ENCODE data around the gene GSTO2.

The GSTO2 gene

GRCh38 chr10:104347295-104348045 is 78.5 kb downstream of the GSTO2 start:
- H3K27me3 ChIP-seq (ENCODE audit: control insufficient read depth, low read length), result peaks cover 11% of the 10 kb centered on the region; the same call in 1 of the 2 replicates
- H3K9me3 ChIP-seq (ENCODE audit: control insufficient read depth, insufficient read depth, low read length), result no peaks in the 10 kb centered on the region
- H3K9me2 ChIP-seq (replicated peaks; ENCODE audit: control insufficient read depth, low read length), result no peaks in the 10 kb centered on the region
- H4K20me1 ChIP-seq (ENCODE audit: control insufficient read depth, insufficient read depth, low read depth, low read length), result no peaks in the 10 kb centered on the region
- H3F3A ChIP-seq (ENCODE audit: control insufficient read depth, insufficient read depth), result peaks cover 3% of the 10 kb centered on the region; the same call in 1 of the 2 replicates
- TF ChIP-seq CTCF (IDR thresholded peaks at IDR 0.05; ENCODE audit: low read depth, low read length, poor library complexity, severe bottlenecking), result no peak
- no peak for TF ChIP-seq EZH2phosphoT487 (IDR thresholded peaks at IDR 0.05; ENCODE audit: borderline replicate concordance, low read length)
- no peak overlapping the region for H3K4me3 ChIP-seq (ENCODE audit: low read length)
- H3K27ac ChIP-seq (ENCODE audit: low read depth, low read length), result no peak overlapping the region
- no peaks in the 10 kb centered on the region for H3K36me3 ChIP-seq (ENCODE audit: control insufficient read depth, low read length)
- H3K4me2 ChIP-seq (ENCODE audit: low read length), result peak overlapping the region; percentile 20; the same call in 1 of the 2 replicates
- peaks cover 44% of the 10 kb centered on the region for H3K4me1 ChIP-seq (ENCODE audit: control insufficient read depth, low read length)
- no peaks in the 10 kb centered on the region for H3K79me2 ChIP-seq (ENCODE audit: control insufficient read depth, low read length)

DNA sequence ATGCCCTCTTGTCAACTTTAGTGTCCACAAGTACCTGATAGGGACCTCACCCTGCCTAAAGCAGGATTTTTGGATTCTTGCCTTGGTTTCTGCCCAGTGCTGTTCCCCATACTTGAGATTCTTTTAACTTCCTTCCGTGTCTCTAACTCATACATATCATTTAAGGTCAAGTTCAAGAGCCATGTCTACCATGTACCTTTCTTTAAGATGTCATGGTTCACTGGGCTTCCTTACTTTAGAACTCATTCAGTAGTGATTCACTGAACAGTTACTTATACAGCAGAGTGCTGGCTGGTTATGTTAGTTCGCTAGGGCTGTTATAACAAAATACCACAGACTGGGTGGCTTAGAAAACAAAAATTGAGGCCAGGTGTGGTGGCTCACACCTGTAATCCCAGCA is 79.6 kb downstream of the GSTO2 start:
- Histone ChIP-seq H3K27ac (ENCODE audit: low read depth, low read length) (no peak overlapping the region), H3F3A (ENCODE audit: control insufficient read depth, insufficient read depth) (peaks cover 3% of the 10 kb centered on the region; the same call in 1 of the 2 replicates), H3K9me2 (replicated peaks; ENCODE audit: control insufficient read depth, low read length) (no peaks in the 10 kb centered on the region), H3K4me3 (ENCODE audit: low read length) (no peak overlapping the region), H3K27me3 (ENCODE audit: control insufficient read depth, low read length) (peaks cover 14% of the 10 kb centered on the region; the same call in 1 of the 2 replicates), H3K4me1 (ENCODE audit: control insufficient read depth, low read length) (peaks cover 49% of the 10 kb centered on the region), H3K36me3 (ENCODE audit: control insufficient read depth, low read length) (no peaks in the 10 kb centered on the region), H3K79me2 (ENCODE audit: control insufficient read depth, low read length) (no peaks in the 10 kb centered on the region), H3K4me2 (ENCODE audit: low read length) (no peak overlapping the region), H4K20me1 (ENCODE audit: control insufficient read depth, insufficient read depth, low read depth, low read length) (no peaks in the 10 kb centered on the region), H3K9me3 (ENCODE audit: control insufficient read depth, insufficient read depth, low read length) (no peaks in the 10 kb centered on the region)
- TF ChIP-seq EZH2phosphoT487 (IDR thresholded peaks at IDR 0.05; ENCODE audit: borderline replicate concordance, low read length) (no peak), CTCF (IDR thresholded peaks at IDR 0.05; ENCODE audit: low read depth, low read length, poor library complexity, severe bottlenecking) (no peak)

DNA sequence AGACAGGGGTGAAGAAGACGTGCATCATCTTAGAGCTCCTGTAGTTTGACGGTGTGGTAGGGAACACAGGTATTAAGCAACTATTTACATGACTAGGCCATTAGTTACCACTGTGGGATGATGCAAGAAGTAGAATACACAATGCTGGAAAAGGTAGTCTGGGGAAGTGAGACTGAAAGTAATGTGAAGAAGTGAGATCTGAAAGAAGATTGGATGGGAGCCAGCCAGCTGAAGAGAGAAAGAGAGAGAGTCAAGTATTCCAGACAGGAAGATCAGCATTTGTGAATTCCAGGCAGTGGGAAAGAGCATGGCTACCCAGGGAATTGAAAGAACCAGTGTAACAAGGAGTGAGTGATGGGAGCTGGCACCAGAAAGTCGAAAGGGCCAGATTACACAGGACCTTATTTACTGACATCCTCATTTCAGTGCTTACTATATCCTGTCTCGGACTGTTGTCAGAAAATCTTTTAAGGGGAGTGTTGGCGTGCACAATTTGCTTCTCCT is 80.7 kb downstream of the GSTO2 start:
- Histone ChIP-seq H3K79me2 (ENCODE audit: control insufficient read depth, low read length) (no peaks in the 10 kb centered on the region), H3K9me3 (ENCODE audit: control insufficient read depth, insufficient read depth, low read length) (no peaks in the 10 kb centered on the region), H4K20me1 (ENCODE audit: control insufficient read depth, insufficient read depth, low read depth, low read length) (no peaks in the 10 kb centered on the region), H3K9me2 (replicated peaks; ENCODE audit: control insufficient read depth, low read length) (no peaks in the 10 kb centered on the region), H3K27ac (ENCODE audit: low read depth, low read length) (peak overlapping the region; percentile 7; the same call in 1 of the 2 replicates), H3K4me3 (ENCODE audit: low read length) (peak overlapping the region; percentile 59), H3K27me3 (ENCODE audit: control insufficient read depth, low read length) (peaks cover 23% of the 10 kb centered on the region), H3K36me3 (ENCODE audit: control insufficient read depth, low read length) (no peaks in the 10 kb centered on the region), H3K4me2 (ENCODE audit: low read length) (peak overlapping the region; percentile 65), H3F3A (ENCODE audit: control insufficient read depth, insufficient read depth) (peaks cover 3% of the 10 kb centered on the region; the same call in 1 of the 2 replicates), H3K4me1 (ENCODE audit: control insufficient read depth, low read length) (peaks cover 54% of the 10 kb centered on the region)
- TF ChIP-seq EZH2phosphoT487 (IDR thresholded peaks at IDR 0.05; ENCODE audit: borderline replicate concordance, low read length), result no peak
- no peak for TF ChIP-seq CTCF (IDR thresholded peaks at IDR 0.05; ENCODE audit: low read depth, low read length, poor library complexity, severe bottlenecking)

Data from DOHH2 (cell line).